ENCODE measurements around the gene C10orf90.

C10orf90 gene

DNA sequence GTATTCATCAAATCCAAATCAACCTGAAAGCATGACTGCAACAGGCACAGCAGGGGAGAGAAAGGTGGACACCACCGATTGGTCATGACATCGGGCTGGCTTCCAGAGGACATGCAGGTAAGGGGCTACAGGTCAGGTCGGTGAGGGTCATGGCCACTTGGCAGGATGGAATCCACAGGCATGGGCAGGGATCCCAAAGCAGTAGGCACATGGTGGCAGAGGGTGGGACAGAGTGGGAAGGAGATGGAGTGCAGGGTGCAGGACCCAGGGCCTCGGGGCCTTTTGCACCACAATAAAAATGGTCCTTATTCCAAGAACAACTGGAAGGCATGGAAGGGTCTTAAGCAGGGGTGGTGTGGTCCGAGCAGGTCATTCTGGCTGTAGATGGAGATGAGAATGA, 33.0 kb downstream of the C10orf90 start:
- no peak overlapping the region for H3K27ac ChIP-seq
- TF ChIP-seq, protein P1, sequence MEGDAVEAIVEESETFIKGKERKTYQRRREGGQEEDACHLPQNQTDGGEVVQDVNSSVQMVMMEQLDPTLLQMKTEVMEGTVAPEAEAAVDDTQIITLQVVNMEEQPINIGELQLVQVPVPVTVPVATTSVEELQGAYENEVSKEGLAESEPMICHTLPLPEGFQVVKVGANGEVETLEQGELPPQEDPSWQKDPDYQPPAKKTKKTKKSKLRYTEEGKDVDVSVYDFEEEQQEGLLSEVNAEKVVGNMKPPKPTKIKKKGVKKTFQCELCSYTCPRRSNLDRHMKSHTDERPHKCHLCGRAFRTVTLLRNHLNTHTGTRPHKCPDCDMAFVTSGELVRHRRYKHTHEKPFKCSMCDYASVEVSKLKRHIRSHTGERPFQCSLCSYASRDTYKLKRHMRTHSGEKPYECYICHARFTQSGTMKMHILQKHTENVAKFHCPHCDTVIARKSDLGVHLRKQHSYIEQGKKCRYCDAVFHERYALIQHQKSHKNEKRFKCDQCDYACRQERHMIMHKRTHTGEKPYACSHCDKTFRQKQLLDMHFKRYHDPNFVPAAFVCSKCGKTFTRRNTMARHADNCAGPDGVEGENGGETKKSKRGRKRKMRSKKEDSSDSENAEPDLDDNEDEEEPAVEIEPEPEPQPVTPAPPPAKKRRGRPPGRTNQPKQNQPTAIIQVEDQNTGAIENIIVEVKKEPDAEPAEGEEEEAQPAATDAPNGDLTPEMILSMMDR (IDR thresholded peaks at IDR 0.05): no peak
- TF ChIP-seq ZFX (IDR thresholded peaks at IDR 0.05; ENCODE audit: borderline replicate concordance): no peak

GRCh38 chr10:126634911-126635310, 35.6 kb downstream of the C10orf90 start:
- no peak overlapping the region for H3K27ac ChIP-seq
- TF ChIP-seq, protein P1 (IDR thresholded peaks at IDR 0.05): no peak
- no peak for TF ChIP-seq ZFX (IDR thresholded peaks at IDR 0.05; ENCODE audit: borderline replicate concordance)

DNA sequence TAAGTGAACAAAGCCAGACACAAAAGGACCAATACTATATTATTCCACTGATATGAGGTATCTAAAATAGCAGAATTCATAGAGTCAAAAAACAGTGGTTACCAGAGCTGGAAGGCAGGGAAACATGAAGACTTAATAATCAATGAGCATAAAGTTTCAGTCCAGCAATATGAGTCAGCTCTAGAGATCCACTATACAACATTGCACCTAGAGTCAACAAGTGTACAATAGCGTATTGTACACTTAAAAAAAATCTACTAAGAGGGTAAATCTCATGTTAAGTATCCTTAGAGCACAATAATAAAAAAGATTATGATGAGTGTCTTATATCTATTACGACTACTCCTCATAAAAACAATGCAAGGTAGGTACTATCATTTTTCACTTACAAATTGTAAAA, 36.1 kb downstream of the C10orf90 start:
- TF ChIP-seq, protein P1 (IDR thresholded peaks at IDR 0.05): no peak
- no peak for TF ChIP-seq ZFX (IDR thresholded peaks at IDR 0.05; ENCODE audit: borderline replicate concordance)
- no peak overlapping the region for H3K27ac ChIP-seq

GRCh38 chr10:126632705-126633104, 37.8 kb downstream of the C10orf90 start:
- TF ChIP-seq ZFX (IDR thresholded peaks at IDR 0.05; ENCODE audit: borderline replicate concordance): no peak
- TF ChIP-seq, protein P1 (IDR thresholded peaks at IDR 0.05): no peak
- H3K27ac ChIP-seq: no peak overlapping the region

DNA sequence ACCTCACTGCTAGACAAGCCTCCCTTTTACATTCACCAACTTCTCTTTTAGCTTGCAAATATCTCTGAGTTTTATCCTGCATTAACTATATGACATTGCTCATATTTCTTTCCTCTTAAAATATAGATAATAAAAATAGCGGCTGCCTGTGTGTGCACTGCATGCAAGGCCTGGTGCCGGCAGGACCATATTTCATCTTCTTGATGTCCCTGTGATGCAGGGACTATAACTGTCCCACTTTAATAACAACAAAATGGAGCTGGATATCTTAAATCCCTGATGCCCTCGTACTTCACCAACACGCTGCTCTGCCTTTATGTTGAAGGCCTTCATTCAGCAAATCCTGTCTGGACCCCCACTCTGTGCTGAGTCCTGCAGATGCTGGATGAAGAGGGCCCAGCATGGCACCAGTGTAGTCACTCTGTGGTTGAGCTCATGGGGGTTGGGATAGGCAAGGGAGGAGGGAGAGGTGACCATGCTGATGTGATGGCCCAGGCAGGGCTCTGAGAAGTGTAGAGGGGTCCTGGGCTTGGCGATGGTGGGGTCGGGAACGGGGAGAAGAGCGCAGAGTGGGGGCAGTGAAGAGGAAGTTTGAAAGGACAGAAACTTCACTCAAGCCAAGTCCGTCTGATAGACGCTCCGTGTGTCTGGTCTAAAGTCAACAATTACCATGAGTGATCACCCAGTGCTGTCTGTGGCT, 40.4 kb downstream of the C10orf90 start:
- H3K27ac ChIP-seq: no peak overlapping the region
- TF ChIP-seq ZFX (IDR thresholded peaks at IDR 0.05; ENCODE audit: borderline replicate concordance): no peak

DNA sequence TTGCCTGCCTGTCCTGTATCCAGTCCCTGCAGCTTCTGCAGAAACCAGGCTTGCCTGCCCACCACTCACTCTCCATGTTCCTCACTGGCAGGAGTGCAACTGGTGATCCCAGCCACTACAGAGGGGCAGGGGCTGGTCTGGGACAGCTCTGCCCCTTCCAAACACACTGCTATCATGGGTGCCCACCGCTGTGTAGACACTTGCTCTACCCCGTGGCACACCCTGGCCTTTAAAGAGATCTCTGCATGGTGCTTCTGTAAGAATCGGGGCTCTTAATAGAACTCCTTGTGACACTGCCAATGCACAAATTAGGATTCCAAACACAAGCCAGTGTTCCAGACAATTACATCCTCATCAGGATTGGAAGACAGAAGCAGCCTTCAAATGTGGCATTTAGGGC, 41.7 kb downstream of the C10orf90 start:
- TF ChIP-seq ZFX (IDR thresholded peaks at IDR 0.05; ENCODE audit: borderline replicate concordance): no peak
- TF ChIP-seq, protein P1 (IDR thresholded peaks at IDR 0.05): no peak
- no peak overlapping the region for H3K27ac ChIP-seq

GRCh38 chr10:126621846-126622245, 48.6 kb downstream of the C10orf90 start:
- TF ChIP-seq, protein P1 (IDR thresholded peaks at IDR 0.05): no peak
- TF ChIP-seq ZFX (IDR thresholded peaks at IDR 0.05; ENCODE audit: borderline replicate concordance): no peak

DNA sequence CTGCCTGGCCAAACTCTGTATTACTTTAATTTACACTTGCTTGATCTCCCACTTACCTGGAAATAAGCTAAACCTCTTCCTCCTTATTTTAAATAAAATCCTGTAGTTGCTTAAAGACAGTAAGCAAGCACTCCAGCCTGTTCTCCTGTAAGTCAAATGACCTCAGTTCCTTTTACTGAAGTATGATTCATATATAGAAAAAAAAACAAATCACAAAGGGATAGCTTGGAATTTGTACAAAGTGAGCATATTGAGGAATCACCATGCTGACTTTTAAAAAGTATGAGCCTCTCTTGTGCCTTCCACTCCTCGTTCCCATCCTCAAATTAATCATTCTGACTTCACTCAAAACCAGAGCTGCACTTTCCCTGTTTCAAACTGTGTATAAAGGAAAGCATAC, 52.0 kb downstream of the C10orf90 start:
- no peak for TF ChIP-seq ZFX (IDR thresholded peaks at IDR 0.05; ENCODE audit: borderline replicate concordance)
- TF ChIP-seq, protein P1 (IDR thresholded peaks at IDR 0.05): no peak
- H3K27ac ChIP-seq: no peak overlapping the region

More at GRCh38 chr10:126621846-126622245, 48.6 kb downstream of the C10orf90 start:
- H3K27ac ChIP-seq: no peak overlapping the region

Data from 22Rv1 (cell line).